Measurements from ENCODE around the gene ASTN1.
A peak's percentile ranks its signal among the peaks of the same experiment; 100 is the strongest.

Gene ASTN1

DNA sequence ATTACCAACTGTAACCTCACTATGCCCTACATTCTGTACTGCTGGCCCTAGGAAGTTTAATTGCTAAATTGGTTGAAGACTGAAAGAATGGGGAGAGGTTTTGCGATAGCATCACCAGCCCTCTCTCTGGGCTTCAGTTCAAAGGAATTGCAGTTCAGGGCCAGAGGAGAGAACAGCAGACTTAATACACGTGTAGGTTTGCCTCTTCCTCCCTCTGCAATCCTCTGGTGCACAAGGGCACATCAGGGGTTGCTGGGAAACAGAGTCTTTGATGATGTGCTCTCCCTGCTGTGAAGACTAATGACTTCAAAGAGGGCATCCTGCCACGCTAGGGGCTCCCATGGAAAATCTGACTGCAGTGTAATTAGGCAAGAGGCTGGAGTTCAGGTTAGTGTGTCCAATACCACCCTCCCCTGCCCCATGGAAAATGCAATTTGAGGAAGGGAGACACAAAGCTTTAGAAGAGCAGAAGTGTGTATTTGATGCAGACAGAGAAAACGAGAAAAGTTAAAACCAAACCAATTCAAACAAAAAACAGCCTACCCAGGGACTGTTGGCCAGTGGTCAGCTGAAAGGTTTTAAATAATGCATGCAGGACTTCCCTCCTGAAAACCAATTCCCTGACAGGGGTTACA is 167.9 kb downstream of the ASTN1 start:
- DNase-seq (ENCODE audit: low read depth, low spot score), result peak; percentile 10
- in situ Hi-C loops (cut with HindIII; ENCODE audit: low sequenced_read_pairs), result no loop called here
- no peak overlapping the region for H3K4me3 ChIP-seq (ENCODE audit: low read depth, low read length)
- TF ChIP-seq, protein P1, sequence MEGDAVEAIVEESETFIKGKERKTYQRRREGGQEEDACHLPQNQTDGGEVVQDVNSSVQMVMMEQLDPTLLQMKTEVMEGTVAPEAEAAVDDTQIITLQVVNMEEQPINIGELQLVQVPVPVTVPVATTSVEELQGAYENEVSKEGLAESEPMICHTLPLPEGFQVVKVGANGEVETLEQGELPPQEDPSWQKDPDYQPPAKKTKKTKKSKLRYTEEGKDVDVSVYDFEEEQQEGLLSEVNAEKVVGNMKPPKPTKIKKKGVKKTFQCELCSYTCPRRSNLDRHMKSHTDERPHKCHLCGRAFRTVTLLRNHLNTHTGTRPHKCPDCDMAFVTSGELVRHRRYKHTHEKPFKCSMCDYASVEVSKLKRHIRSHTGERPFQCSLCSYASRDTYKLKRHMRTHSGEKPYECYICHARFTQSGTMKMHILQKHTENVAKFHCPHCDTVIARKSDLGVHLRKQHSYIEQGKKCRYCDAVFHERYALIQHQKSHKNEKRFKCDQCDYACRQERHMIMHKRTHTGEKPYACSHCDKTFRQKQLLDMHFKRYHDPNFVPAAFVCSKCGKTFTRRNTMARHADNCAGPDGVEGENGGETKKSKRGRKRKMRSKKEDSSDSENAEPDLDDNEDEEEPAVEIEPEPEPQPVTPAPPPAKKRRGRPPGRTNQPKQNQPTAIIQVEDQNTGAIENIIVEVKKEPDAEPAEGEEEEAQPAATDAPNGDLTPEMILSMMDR (IDR thresholded peaks at IDR 0.05; ENCODE audit: low read depth, low read length), result no peak

GRCh38 chr1:176994931-176995596 is 169.4 kb downstream of the ASTN1 start:
- DNase-seq (ENCODE audit: low read depth, low spot score), result no peak
- no peak overlapping the region for H3K4me3 ChIP-seq (ENCODE audit: low read depth, low read length)
- TF ChIP-seq, protein P1 (IDR thresholded peaks at IDR 0.05; ENCODE audit: low read depth, low read length), result no peak
- in situ Hi-C loops (cut with HindIII; ENCODE audit: low sequenced_read_pairs), result no loop called here

GRCh38 chr1:176993587-176993986 is 170.9 kb downstream of the ASTN1 start:
- H3K4me3 ChIP-seq (ENCODE audit: low read depth, low read length), result no peak overlapping the region
- in situ Hi-C loops (cut with HindIII; ENCODE audit: low sequenced_read_pairs), result no loop called here
- TF ChIP-seq, protein P1 (IDR thresholded peaks at IDR 0.05; ENCODE audit: low read depth, low read length), result no peak
- no peak for DNase-seq (ENCODE audit: low read depth, low spot score)

DNA sequence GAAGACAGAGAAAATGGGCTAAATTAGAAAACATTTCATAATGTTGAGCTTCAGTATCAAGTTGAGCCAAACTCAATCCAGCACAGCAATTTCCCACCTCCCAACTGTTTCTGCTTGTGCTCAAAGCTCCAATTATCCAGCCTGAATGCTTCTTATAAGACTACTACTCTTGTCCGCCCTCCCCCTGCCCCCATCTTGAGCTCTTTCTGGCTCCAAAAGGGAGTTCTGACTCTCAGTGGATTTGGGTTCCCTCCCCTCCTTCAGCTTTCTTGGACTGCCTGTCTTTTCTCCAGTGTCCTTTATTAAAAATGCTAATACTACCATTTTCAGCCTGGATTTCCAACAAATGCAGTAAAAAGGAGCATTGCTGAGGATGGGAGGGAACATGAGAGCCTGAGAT is 174.8 kb downstream of the ASTN1 start:
- TF ChIP-seq, protein P1 (IDR thresholded peaks at IDR 0.05; ENCODE audit: low read depth, low read length), result no peak
- no peak overlapping the region for H3K4me3 ChIP-seq (ENCODE audit: low read depth, low read length)
- in situ Hi-C loops (cut with HindIII; ENCODE audit: low sequenced_read_pairs), result no loop called here
- no peak for DNase-seq (ENCODE audit: low read depth, low spot score)

DNA sequence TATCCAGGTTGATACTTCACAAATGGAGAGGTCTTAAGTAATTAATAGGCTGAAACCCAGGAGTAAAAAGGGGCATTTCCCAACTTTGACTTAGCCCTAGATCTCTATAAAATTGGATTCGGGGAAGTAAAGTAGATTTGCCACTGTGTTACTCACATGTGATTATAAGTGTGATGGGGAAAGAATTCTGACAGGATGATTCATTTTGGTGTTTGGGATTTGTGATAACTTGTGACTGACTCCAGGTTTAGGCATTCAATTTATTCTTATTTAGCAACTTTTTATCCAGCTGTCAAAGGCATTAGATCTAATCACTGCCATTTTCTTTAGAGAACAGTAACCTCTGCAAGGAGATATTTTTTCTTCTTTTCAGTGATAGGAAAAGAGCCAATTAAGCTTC is 175.5 kb downstream of the ASTN1 start:
- no peak for DNase-seq (ENCODE audit: low read depth, low spot score)
- in situ Hi-C loops (cut with HindIII; ENCODE audit: low sequenced_read_pairs), result no loop called here
- TF ChIP-seq, protein P1 (IDR thresholded peaks at IDR 0.05; ENCODE audit: low read depth, low read length), result no peak
- H3K4me3 ChIP-seq (ENCODE audit: low read depth, low read length), result no peak overlapping the region

GRCh38 chr1:176987016-176987415 is 177.5 kb downstream of the ASTN1 start:
- DNase-seq (ENCODE audit: low read depth, low spot score), result no peak
- in situ Hi-C loops (cut with HindIII; ENCODE audit: low sequenced_read_pairs), result no loop called here
- no peak overlapping the region for H3K4me3 ChIP-seq (ENCODE audit: low read depth, low read length)
- TF ChIP-seq, protein P1 (IDR thresholded peaks at IDR 0.05; ENCODE audit: low read depth, low read length), result no peak

All from astrocyte of the spinal cord (primary cell).